ENCODE measurements around the gene LPCAT2. TPM values are rescaled to one million over a fixed set of nuclear protein-coding genes. Genes with fewer than 3 reads are reported as not detected.
A peak's percentile ranks its signal among the peaks of the same experiment; 100 is the strongest.

LPCAT2 gene
- total and polyA plus RNA-seq, 2 experiments from 2014 or later: 6.4 to 9.5 TPM

- Histone ChIP-seq H3K9me3 (ENCODE audit: low read depth) (no peaks in the 10 kb centered on the region), H4K20me1 (ENCODE audit: insufficient read depth, poor library complexity, severe bottlenecking) (no peaks in the 10 kb centered on the region), H3K36me3 (replicated peaks; ENCODE audit: insufficient read depth, low read depth) (no peaks in the 10 kb centered on the region), H3K4me3 (no peak overlapping the region), H3K79me2 (no peaks in the 10 kb centered on the region), H3K27ac (peak overlapping the region; percentile 44), H3K27me3 (no peaks in the 10 kb centered on the region), H2AFZ (no peak overlapping the region), H3K4me1 (ENCODE audit: insufficient read depth) (peaks cover 13% of the 10 kb centered on the region), H3K4me2 (no peak overlapping the region), H3K9me2 (replicated peaks; ENCODE audit: insufficient read depth) (peaks cover 4% of the 10 kb centered on the region)
- WGBS (ENCODE audit: low lambda C conversion rate, missing lambda C conversion rate): 59% methylated on average over 3 of the region's 3 CpGs
- TF ChIP-seq EZH2phosphoT487 (IDR thresholded peaks at IDR 0.05; ENCODE audit: low read depth, severe bottlenecking, unreplicated experiment): no peak
- no peak for TF ChIP-seq EZH2 (IDR thresholded peaks at IDR 0.05; ENCODE audit: borderline replicate concordance)
- no peak for TF ChIP-seq CTCF (IDR thresholded peaks at IDR 0.05; ENCODE audit: poor library complexity)
- no peak for DNase-seq (ENCODE audit: low spot score)
These were observed 59.3 kb downstream of the LPCAT2 start for GRCh38 chr16:55568207-55568606.

GRCh38 chr16:55569025-55569424 lies 60.2 kb downstream of the LPCAT2 start:
- DNase-seq (ENCODE audit: low spot score): no peak
- 47% methylated on average over 1 of the region's 1 CpG for WGBS (ENCODE audit: low lambda C conversion rate, missing lambda C conversion rate)

DNA sequence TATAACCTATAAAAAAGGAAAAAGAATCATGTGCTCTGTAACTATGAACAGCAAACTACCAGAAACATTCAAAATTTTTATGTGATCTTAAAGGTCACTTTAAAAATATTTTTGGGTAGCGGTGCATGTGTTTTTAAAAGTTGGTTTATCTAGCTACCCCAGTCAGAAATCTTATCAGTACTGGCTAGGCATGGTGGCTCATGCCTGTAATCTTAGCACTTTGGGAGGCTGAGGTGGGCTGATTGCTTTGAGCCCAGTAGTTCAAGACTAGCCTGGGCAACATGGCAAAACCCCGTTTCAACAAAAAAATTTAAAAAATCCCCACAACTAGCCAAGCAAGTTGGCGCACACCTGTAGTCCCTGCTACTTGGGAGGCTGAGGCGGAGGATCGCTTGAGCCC lies 61.3 kb downstream of the LPCAT2 start:
- no peaks in the 10 kb centered on the region for H4K20me1 ChIP-seq (ENCODE audit: insufficient read depth, poor library complexity, severe bottlenecking)
- no peak for DNase-seq (ENCODE audit: low spot score)
- H3K4me3 ChIP-seq: no peak overlapping the region
- no peaks in the 10 kb centered on the region for H3K9me2 ChIP-seq (replicated peaks; ENCODE audit: insufficient read depth)
- no peak overlapping the region for H3K4me2 ChIP-seq
- 92% methylated on average over 5 of the region's 5 CpGs for WGBS (ENCODE audit: low lambda C conversion rate, missing lambda C conversion rate)
- H3K36me3 ChIP-seq (replicated peaks; ENCODE audit: insufficient read depth, low read depth): no peaks in the 10 kb centered on the region
- H2AFZ ChIP-seq: no peak overlapping the region
- H3K9me3 ChIP-seq (ENCODE audit: low read depth): no peaks in the 10 kb centered on the region
- peaks cover 13% of the 10 kb centered on the region for H3K4me1 ChIP-seq (ENCODE audit: insufficient read depth)
- H3K79me2 ChIP-seq: no peaks in the 10 kb centered on the region
- no peak overlapping the region for H3K27ac ChIP-seq
- TF ChIP-seq CTCF (IDR thresholded peaks at IDR 0.05; ENCODE audit: poor library complexity): no peak
- TF ChIP-seq EZH2phosphoT487 (IDR thresholded peaks at IDR 0.05; ENCODE audit: low read depth, severe bottlenecking, unreplicated experiment): no peak
- TF ChIP-seq EZH2 (IDR thresholded peaks at IDR 0.05; ENCODE audit: borderline replicate concordance): no peak
- no peaks in the 10 kb centered on the region for H3K27me3 ChIP-seq

More at GRCh38 chr16:55569025-55569424, 60.2 kb downstream of the LPCAT2 start:
- peaks cover 4% of the 10 kb centered on the region for H3K9me2 ChIP-seq (replicated peaks; ENCODE audit: insufficient read depth)
- no peaks in the 10 kb centered on the region for H3K36me3 ChIP-seq (replicated peaks; ENCODE audit: insufficient read depth, low read depth)
- no peaks in the 10 kb centered on the region for H4K20me1 ChIP-seq (ENCODE audit: insufficient read depth, poor library complexity, severe bottlenecking)
- H2AFZ ChIP-seq: no peak overlapping the region
- H3K27me3 ChIP-seq: no peaks in the 10 kb centered on the region
- H3K79me2 ChIP-seq: no peaks in the 10 kb centered on the region
- no peaks in the 10 kb centered on the region for H3K9me3 ChIP-seq (ENCODE audit: low read depth)
- no peak for TF ChIP-seq EZH2phosphoT487 (IDR thresholded peaks at IDR 0.05; ENCODE audit: low read depth, severe bottlenecking, unreplicated experiment)
- no peak for TF ChIP-seq EZH2 (IDR thresholded peaks at IDR 0.05; ENCODE audit: borderline replicate concordance)
- TF ChIP-seq CTCF (IDR thresholded peaks at IDR 0.05; ENCODE audit: poor library complexity): no peak
- no peak overlapping the region for H3K4me3 ChIP-seq
- peaks cover 13% of the 10 kb centered on the region for H3K4me1 ChIP-seq (ENCODE audit: insufficient read depth)
- H3K4me2 ChIP-seq: no peak overlapping the region
- no peak overlapping the region for H3K27ac ChIP-seq
